ENCODE data around the gene AGFG1.

DNA sequence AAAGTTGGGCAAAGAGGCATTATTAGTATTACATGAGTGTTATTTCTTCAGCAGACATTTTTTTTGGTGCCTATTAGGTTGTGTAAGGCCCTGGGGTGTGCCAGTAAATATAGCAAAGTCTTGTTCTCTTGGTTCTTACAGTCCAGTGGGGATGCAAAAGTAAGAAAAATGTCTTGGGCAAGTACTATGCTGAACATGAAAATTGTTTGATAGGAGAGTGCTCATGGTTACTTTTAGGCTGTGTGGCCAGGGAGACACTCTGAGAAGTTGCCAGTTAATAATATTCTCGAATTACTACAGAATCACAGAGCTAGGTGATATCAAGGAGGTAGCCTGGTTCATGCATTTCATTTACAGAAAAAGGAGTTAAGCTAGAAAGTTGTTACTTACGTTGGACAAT is 1.9 kb downstream of the AGFG1 start:
- TF ChIP-seq, protein P1, sequence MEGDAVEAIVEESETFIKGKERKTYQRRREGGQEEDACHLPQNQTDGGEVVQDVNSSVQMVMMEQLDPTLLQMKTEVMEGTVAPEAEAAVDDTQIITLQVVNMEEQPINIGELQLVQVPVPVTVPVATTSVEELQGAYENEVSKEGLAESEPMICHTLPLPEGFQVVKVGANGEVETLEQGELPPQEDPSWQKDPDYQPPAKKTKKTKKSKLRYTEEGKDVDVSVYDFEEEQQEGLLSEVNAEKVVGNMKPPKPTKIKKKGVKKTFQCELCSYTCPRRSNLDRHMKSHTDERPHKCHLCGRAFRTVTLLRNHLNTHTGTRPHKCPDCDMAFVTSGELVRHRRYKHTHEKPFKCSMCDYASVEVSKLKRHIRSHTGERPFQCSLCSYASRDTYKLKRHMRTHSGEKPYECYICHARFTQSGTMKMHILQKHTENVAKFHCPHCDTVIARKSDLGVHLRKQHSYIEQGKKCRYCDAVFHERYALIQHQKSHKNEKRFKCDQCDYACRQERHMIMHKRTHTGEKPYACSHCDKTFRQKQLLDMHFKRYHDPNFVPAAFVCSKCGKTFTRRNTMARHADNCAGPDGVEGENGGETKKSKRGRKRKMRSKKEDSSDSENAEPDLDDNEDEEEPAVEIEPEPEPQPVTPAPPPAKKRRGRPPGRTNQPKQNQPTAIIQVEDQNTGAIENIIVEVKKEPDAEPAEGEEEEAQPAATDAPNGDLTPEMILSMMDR (IDR thresholded peaks at IDR 0.05): no peak
- no peak for TF ChIP-seq EZH2 (IDR thresholded peaks at IDR 0.05; ENCODE audit: borderline replicate concordance, insufficient read depth, low read depth, low read length, poor library complexity, severe bottlenecking)

Measured in B cell (primary cell).